ENCODE data around the gene USP7. TPM values are rescaled to one million over a fixed set of nuclear protein-coding genes. Genes with fewer than 3 reads are reported as not detected.

The USP7 gene
- total and polyA plus RNA-seq, 4 donors = 19.7 to 174 (median 56.0) TPM

GRCh38 chr16:9000664-9001063, 37.0 kb upstream of the USP7 start:
- Histone ChIP-seq H3K9ac (ENCODE audit: insufficient read depth in 1 of 2, low read length in 2 of 2) (no peak overlapping the region), H3K9me3 (ENCODE audit: control insufficient read depth in 4 of 4, insufficient read depth in 3 of 4, low read length in 3 of 4) (no peaks in the 10 kb centered on the region), H3K27me3 (ENCODE audit: control insufficient read depth in 3 of 3, insufficient read depth in 3 of 3, low read length in 2 of 3) (no peaks in the 10 kb centered on the region), H3K4me1 (ENCODE audit: control insufficient read depth in 5 of 5, insufficient read depth in 5 of 5, low read length in 5 of 5) (no peaks in the 10 kb centered on the region), H3K4me3 (no peak overlapping the region), H3K27ac (ENCODE audit: low read depth in 1 of 2, low read length in 1 of 2) (no peak overlapping the region), H3K36me3 (ENCODE audit: control insufficient read depth in 4 of 4, insufficient read depth in 4 of 4, low read length in 4 of 4) (no peaks in the 10 kb centered on the region)
- ATAC-seq (ENCODE audit: insufficient read depth, low FRiP score) (no peak), DNase-seq (no peak)
- WGBS, 2 donors = 96 to 98% methylated on average over 2 of the region's 2 CpGs
- TF ChIP-seq CTCF (IDR thresholded peaks at IDR 0.05; ENCODE audit: control extremely low read depth, extremely low read depth) = no peak

GRCh38 chr16:8999800-9000199, 36.1 kb upstream of the USP7 start:
- Histone ChIP-seq H3K4me1 (ENCODE audit: control insufficient read depth in 5 of 5, insufficient read depth in 5 of 5, low read length in 5 of 5) (no peaks in the 10 kb centered on the region), H3K27me3 (ENCODE audit: control insufficient read depth in 3 of 3, insufficient read depth in 3 of 3, low read length in 2 of 3) (no peaks in the 10 kb centered on the region), H3K27ac (ENCODE audit: low read depth in 1 of 2, low read length in 1 of 2) (no peak overlapping the region), H3K4me3 (no peak overlapping the region), H3K9me3 (ENCODE audit: control insufficient read depth in 4 of 4, insufficient read depth in 3 of 4, low read length in 3 of 4) (no peaks in the 10 kb centered on the region), H3K36me3 (ENCODE audit: control insufficient read depth in 4 of 4, insufficient read depth in 4 of 4, low read length in 4 of 4) (no peaks in the 10 kb centered on the region), H3K9ac (ENCODE audit: insufficient read depth in 1 of 2, low read length in 2 of 2) (no peak overlapping the region)
- no peak for ATAC-seq (ENCODE audit: insufficient read depth, low FRiP score)
- DNase-seq = no peak
- no peak for TF ChIP-seq CTCF (IDR thresholded peaks at IDR 0.05; ENCODE audit: control extremely low read depth, extremely low read depth)
- 82 to 85% methylated on average over 4 of the region's 4 CpGs for WGBS, 2 donors

- no peaks in the 10 kb centered on the region for H3K4me1 ChIP-seq (ENCODE audit: control insufficient read depth in 5 of 5, insufficient read depth in 5 of 5, low read length in 5 of 5)
- no peak overlapping the region for H3K9ac ChIP-seq (ENCODE audit: insufficient read depth in 1 of 2, low read length in 2 of 2)
- DNase-seq (peak in 1 of 3 donors; percentile 8), ATAC-seq (ENCODE audit: insufficient read depth, low FRiP score) (no peak)
- no peaks in the 10 kb centered on the region for H3K27me3 ChIP-seq (ENCODE audit: control insufficient read depth in 3 of 3, insufficient read depth in 3 of 3, low read length in 2 of 3)
- no peaks in the 10 kb centered on the region for H3K36me3 ChIP-seq (ENCODE audit: control insufficient read depth in 4 of 4, insufficient read depth in 4 of 4, low read length in 4 of 4)
- H3K9me3 ChIP-seq (ENCODE audit: control insufficient read depth in 4 of 4, insufficient read depth in 3 of 4, low read length in 3 of 4) = no peaks in the 10 kb centered on the region
- TF ChIP-seq CTCF (IDR thresholded peaks at IDR 0.05; ENCODE audit: control extremely low read depth, extremely low read depth) = no peak
- H3K27ac ChIP-seq (ENCODE audit: low read depth in 1 of 2, low read length in 1 of 2) = no peak overlapping the region
- no peak overlapping the region for H3K4me3 ChIP-seq
- 64 to 77% methylated on average over 1 of the region's 1 CpG for WGBS, 2 donors
Measured at GRCh38 chr16:8998108-8998507, 34.4 kb upstream of the USP7 start.

- Histone ChIP-seq H3K36me3 (ENCODE audit: control insufficient read depth in 4 of 4, insufficient read depth in 4 of 4, low read length in 4 of 4) (no peaks in the 10 kb centered on the region), H3K9ac (ENCODE audit: insufficient read depth in 1 of 2, low read length in 2 of 2) (no peak overlapping the region), H3K27me3 (ENCODE audit: control insufficient read depth in 3 of 3, insufficient read depth in 3 of 3, low read length in 2 of 3) (no peaks in the 10 kb centered on the region), H3K9me3 (ENCODE audit: control insufficient read depth in 4 of 4, insufficient read depth in 3 of 4, low read length in 3 of 4) (no peaks in the 10 kb centered on the region), H3K4me3 (no peak overlapping the region), H3K27ac (ENCODE audit: low read depth in 1 of 2, low read length in 1 of 2) (no peak overlapping the region), H3K4me1 (ENCODE audit: control insufficient read depth in 5 of 5, insufficient read depth in 5 of 5, low read length in 5 of 5) (peaks cover 0 to under 1% (median 0%) of the 10 kb centered on the region in 5 donors)
- 78 to 84% methylated on average over 5 of the region's 5 CpGs for WGBS, 2 donors
- DNase-seq = no peak
- no peak for TF ChIP-seq CTCF (IDR thresholded peaks at IDR 0.05; ENCODE audit: control extremely low read depth, extremely low read depth)
- ATAC-seq (ENCODE audit: insufficient read depth, low FRiP score) = no peak
Measured at GRCh38 chr16:8996891-8997290, 33.2 kb upstream of the USP7 start.

Measured in lung (tissue), 12 donors.